Stimulated activated CD8-positive, alpha-beta memory T cell treated with anti-CD3 and anti-CD28 coated beads, Interleukin-12 subunit alpha, Interleukin-12 subunit beta, amount 100 ng/mL, for 1 hour (primary cell): ENCODE data around the gene HSH2D.

Experiments used
- DNase-seq: peaks from one replicate; pipeline ENCODE4 v3.0.0-alpha.2; 2020; ENCODE audit warnings: low read depth

Gene HSH2D

DNA sequence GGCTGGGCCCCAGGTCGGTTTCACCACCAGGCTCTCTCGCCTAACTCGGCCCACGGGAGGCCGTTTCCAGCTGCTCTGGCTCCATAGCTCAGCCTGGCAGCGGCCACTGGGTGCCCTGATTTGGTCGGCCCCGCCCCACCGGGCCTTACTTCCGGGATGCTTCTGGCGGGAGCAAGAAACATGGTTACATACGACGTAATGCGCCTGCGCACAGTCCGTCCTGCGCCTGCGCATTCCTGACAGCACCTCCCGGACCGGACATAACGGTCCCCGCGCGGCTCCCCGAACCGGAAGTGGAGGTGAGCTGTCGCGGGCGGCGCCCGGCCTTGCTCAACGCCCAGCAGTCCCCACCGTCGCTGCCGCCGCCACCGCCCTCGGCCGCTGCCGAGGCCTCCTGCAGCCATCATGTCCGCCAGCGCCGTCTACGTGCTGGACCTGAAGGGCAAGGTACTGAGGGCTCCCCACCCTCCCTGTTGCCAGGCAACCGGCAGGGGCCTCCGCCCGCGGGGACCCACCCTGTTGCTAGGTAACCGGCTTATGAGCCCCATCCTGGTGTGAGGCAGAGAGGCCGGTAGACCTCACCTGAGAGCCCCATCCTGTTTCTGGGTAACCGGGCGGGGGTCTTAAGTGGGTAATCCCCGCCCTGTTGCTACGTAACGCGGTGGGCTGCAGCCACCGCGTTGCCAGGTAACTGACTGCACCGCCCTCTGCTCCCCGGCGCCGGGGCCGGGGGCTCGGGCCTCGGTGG lies 54.3 kb downstream of the HSH2D start, which contains the start of gene AP1M1:
Gene AP1M1, plus strand, starts transcription at position 290 of the 748 bp plus-strand sequence. Its CDS starts 116 bp downstream, at position 406.
- peak; percentile 98 for DNase-seq

DNA sequence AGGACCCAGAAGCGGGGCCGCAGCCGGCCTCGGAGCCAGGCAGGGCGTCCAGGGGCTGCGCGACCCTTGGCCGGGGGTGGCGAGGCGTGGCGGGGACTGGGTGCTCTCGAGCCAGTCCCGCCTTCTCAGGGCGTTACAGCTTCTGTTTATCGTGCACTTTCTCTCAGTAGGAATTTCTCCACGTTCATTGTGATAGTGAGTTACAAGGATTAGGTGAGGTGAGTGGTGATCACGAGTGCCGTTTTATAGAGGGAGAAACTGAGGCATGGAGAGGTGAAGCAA lies 54.8 kb downstream of the HSH2D start:
- no peak for DNase-seq

GRCh38 chr19:16199275-16199932 lies 55.9 kb downstream of the HSH2D start:
- DNase-seq, result no peak

GRCh38 chr19:16200038-16201010 lies 56.8 kb downstream of the HSH2D start:
- no peak for DNase-seq

GRCh38 chr19:16201011-16201391 lies 57.5 kb downstream of the HSH2D start:
- no peak for DNase-seq

DNA sequence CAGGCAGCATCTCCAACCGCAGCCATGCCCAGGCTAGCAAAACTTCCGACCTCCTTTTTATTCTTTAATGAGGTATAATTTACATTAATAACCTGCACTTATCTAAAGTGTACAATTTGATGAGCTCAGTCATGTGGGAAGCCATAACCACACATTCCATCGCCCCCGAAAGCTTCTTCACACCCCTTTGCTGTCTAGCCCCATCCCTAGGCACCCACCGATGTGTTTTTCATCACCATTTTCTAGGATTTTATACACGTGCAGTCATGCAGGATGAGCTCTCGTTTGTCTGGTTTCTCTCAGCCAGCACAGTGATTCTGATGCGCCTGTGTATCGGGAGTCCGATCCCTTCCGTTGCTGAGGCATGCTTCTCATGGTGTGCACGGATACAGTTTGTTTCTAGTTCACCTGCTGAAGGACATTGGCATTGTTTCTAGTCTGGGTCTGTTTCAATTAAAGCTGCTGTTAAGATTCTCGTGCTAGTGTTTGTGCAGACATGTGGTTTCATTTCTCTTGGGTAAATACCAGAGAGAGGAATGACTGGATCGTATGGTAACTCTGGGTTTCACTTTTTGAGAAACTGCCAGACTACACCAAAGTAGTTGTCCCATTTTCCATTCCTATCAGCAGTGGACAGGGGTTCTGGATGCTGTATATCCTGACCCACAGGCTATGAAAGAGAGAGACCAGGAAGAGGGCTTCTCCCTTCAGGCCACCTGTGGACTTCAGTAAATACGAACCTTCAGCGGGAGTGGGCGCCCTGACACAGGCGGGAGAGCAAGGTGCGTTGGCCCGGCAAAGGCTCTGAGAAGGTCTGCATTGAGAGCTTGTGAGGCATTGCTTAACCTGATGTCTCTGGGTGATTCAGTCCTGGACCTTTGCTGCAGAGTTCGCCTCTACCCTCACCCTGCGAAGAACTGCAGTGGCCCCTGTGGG lies 59.1 kb downstream of the HSH2D start:
- no peak for DNase-seq

DNA sequence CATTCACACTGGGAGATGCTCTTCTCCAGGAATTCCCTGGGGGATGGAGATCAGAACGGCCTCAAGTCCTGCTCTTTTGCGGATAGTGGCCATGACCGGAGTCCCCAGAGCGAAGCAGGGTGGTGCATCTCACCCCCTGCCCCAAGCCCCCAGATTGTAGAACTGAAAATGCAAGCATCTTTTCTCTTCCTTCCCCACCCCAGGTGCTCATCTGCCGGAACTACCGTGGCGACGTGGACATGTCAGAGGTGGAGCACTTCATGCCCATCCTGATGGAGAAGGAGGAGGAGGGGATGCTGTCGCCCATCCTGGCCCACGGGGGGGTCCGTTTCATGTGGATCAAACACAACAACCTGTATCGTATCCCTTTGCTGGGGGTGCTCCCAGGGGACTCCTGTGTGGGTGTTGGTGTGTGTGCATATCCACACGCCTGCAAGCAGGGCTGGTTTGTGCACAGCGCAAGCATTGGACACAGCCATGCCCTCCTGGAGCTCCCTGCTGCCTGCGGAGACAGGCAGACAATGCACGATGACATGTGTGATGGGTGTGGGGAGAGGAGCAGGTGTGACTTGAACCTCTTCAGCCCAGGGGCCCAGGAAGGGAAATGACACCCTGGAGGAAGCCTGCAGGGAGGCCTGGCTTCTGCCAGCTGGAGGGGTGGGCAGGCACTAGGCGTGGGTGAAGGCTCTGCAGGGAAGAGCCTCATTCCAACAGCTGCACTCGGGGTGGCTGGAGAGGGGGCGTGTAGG lies 59.9 kb downstream of the HSH2D start:
- DNase-seq, result no peak

GRCh38 chr19:16204005-16204294 lies 60.5 kb downstream of the HSH2D start:
- no peak for DNase-seq

- no peak for DNase-seq
These were observed 61.9 kb downstream of the HSH2D start for GRCh38 chr19:16205205-16206045.

DNA sequence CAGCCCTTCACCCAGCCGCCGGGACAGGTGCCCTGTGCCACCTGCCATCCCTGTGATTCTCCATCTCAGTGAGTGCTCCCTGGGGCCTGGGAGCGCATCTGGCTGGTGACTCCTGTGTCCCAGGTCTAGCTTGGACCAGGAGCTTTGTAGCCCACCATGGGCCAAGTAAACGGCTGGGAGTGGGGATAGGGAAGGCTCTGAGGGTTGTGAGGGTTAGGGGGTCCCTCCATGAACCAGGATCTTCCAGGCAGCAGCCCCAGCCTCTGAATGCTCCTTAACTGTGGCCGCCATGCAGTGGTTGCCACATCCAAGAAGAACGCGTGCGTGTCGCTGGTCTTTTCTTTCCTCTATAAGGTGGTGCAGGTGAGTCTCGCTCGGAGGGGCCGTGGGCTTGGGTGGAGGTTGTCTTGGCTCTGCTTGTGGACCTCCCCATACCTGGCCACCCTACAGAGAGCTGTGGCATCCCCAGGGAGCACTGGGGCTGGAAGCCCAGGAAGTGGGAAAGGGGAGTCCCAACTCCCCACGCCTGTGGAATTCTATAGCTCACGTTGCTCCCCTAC lies 62.6 kb downstream of the HSH2D start:
- DNase-seq, result no peak

DNA sequence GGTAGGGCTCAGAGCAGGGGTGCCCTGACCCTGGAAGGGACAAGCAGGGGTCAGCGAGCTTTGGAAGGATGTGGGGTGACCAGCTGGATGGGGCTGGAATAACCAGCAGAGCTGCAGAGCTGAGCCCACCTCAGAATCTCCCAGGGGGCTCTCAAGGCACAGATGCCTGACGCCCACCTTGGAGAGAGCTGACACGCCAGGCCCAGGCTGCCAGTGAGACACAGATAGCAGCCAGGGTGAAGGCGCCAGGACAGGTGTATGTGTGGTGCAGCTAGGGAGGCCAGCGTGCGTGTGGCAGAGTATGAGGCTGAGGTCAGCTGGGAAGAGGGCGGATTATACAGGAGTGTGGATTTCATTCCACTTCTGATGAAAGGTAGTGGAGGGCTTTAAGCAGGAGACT lies 63.2 kb downstream of the HSH2D start:
- no peak for DNase-seq

- no peak for DNase-seq
These were observed 63.6 kb downstream of the HSH2D start for GRCh38 chr19:16207063-16207462.

DNA sequence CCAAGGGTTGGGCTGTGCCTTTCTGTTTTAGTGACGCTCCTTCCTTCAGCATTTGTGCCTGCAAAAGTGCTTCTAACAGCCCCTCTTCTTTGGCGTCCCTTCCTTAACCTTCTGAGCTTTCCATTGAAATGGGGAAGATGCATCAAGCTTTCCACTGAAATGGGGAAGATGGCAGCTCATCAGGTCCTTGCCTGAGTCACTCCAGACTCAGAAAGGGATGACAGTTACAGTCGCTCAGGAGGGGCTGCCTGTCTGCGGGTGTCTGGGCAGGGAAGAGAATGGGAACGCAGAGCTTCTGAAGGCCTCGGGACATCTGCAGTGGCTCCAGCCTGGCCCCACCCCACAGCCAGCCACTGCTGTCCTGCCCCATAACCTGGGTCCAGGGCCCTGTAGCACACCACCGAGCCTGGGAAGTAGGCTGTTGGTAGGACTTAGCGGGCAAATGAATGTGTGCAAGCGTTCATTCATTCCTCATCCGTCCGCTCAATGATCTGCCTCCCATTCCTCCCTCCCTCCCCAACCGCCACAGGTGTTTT lies 64.1 kb downstream of the HSH2D start:
- DNase-seq, result no peak
